Measurements from ENCODE around the gene C16orf87. TPM values are rescaled to one million over a fixed set of nuclear protein-coding genes. Genes with fewer than 3 reads are reported as not detected.

C16orf87 gene
- total RNA-seq, 1 experiment from 2014 or later = 7.8 TPM

- CTCF ChIA-PET = no interaction called here
- H3K4me2 ChIP-seq = no peak within 1 kb of the TSS
- intact Hi-C loops (cut with micrococcal nuclease; ENCODE audit: unreplicated experiment) = no loop called here
- BruUV-seq (replicated peaks) = no TSS peak
- no peaks in the 10 kb centered on the region for H3K9me3 ChIP-seq (ENCODE audit: insufficient read depth, low read depth)
- no peak for DNase-seq
- 0 out of 2 replicates have a peak, but pooled peaks cover 3% of the 10 kb centered on the region for H3F3A ChIP-seq (ENCODE audit: insufficient read depth, low read depth)
- H3K4me1 ChIP-seq (replicated peaks; ENCODE audit: insufficient read depth) = no peaks in the 10 kb centered on the region
- H3K36me3 ChIP-seq (ENCODE audit: low read depth) = no peaks in the 10 kb centered on the region
- POLR2A ChIA-PET (ENCODE audit: unreplicated experiment) = no interaction called here
- H2AFZ ChIP-seq = no peak within 1 kb of the TSS
- TF ChIP-seq EZH2 (IDR thresholded peaks at IDR 0.05; ENCODE audit: low read depth) = no peak
- TF ChIP-seq CTCF (conservative IDR thresholded peaks at IDR 0.05) = no peak
- no peaks in the 10 kb centered on the region for H3K9me2 ChIP-seq (ENCODE audit: insufficient read depth)
- H3K27me3 ChIP-seq (ENCODE audit: insufficient read depth, low read depth) = no peaks in the 10 kb centered on the region
- no peak within 1 kb of the TSS for H3K27ac ChIP-seq
- H3K4me3 ChIP-seq = no peak within 1 kb of the TSS
- no peaks in the 10 kb centered on the region for H4K20me1 ChIP-seq (ENCODE audit: insufficient read depth)
- H3K79me2 ChIP-seq (ENCODE audit: low read depth) = no peaks in the 10 kb centered on the region
Observed at GRCh38 chr16:46747777-46748651, 83.0 kb downstream of the C16orf87 start, which contains the start of gene MYLK3. TSS of gene MYLK3 (minus strand) at chr16:46748344. CDS start at chr16:46748193, 151 bp downstream.

- H3K79me2 ChIP-seq (ENCODE audit: low read depth) = no peaks in the 10 kb centered on the region
- no peaks in the 10 kb centered on the region for H4K20me1 ChIP-seq (ENCODE audit: insufficient read depth)
- H3K27ac ChIP-seq = no peak overlapping the region
- no peaks in the 10 kb centered on the region for H3K4me1 ChIP-seq (replicated peaks; ENCODE audit: insufficient read depth)
- H3K4me2 ChIP-seq = no peak overlapping the region
- DNase-seq = no peak
- no peak overlapping the region for H2AFZ ChIP-seq
- no TSS peak for BruUV-seq (replicated peaks)
- no peaks in the 10 kb centered on the region for H3K27me3 ChIP-seq (ENCODE audit: insufficient read depth, low read depth)
- H3K4me3 ChIP-seq = no peak overlapping the region
- no peaks in the 10 kb centered on the region for H3K9me2 ChIP-seq (ENCODE audit: insufficient read depth)
- H3F3A ChIP-seq (ENCODE audit: insufficient read depth, low read depth) = 0 out of 2 replicates have a peak, but pooled peaks cover 3% of the 10 kb centered on the region
- H3K9me3 ChIP-seq (ENCODE audit: insufficient read depth, low read depth) = no peaks in the 10 kb centered on the region
- TF ChIP-seq EZH2 (IDR thresholded peaks at IDR 0.05; ENCODE audit: low read depth) (no peak), CTCF (conservative IDR thresholded peaks at IDR 0.05) (no peak)
- no peaks in the 10 kb centered on the region for H3K36me3 ChIP-seq (ENCODE audit: low read depth)
- intact Hi-C loops (cut with micrococcal nuclease; ENCODE audit: unreplicated experiment) = no loop called here
- ChIA-PET CTCF (no interaction called here), POLR2A (ENCODE audit: unreplicated experiment) (no interaction called here)
Observed at GRCh38 chr16:46746821-46747776, 83.9 kb downstream of the C16orf87 start.

Other genes with a start within 250 kb of the C16orf87 start
- gene SHCBP1, start 209.8 kb downstream of the C16orf87 start, total RNA-seq (2021) = 17.4 and 19.3 TPM in 2 replicates
- gene VPS35, start 142.0 kb downstream of the C16orf87 start, total RNA-seq (2021) = 94.9 and 98.4 TPM in 2 replicates
- 27.4 and 36.0 TPM in 2 replicates for gene ORC6, start 141.5 kb downstream of the C16orf87 start, total RNA-seq (2021)
- gene MYLK3, start 82.8 kb downstream of the C16orf87 start, total RNA-seq (2021) = 0.28 and 0.68 TPM in 2 replicates
- gene GPT2, start 53.2 kb upstream of the C16orf87 start, total RNA-seq (2021) = 52.8 and 67.2 TPM in 2 replicates
- 78.9 and 89.8 TPM in 2 replicates for gene DNAJA2, start 142.5 kb upstream of the C16orf87 start, total RNA-seq (2021)

Measured in PC-9 (cell line).